ENCODE measurements around the gene PRICKLE2. TPM values are rescaled to one million over a fixed set of nuclear protein-coding genes. Genes with fewer than 3 reads are reported as not detected.
A peak's percentile ranks its signal among the peaks of the same experiment; 100 is the strongest.
"Not testable (repeated sequence)": the region's sequence is repeated elsewhere in the genome, so short reads cannot be mapped to it uniquely, and the experiment has no call there.

The PRICKLE2 gene
- total and polyA plus RNA-seq, 2 donors (not counting 1 experiment from before 2014, with no cell fraction given) = 14.1 to 29.4 TPM

GRCh38 chr3:64091501-64091900 is 133.8 kb downstream of the PRICKLE2 start:
- Histone ChIP-seq H4K20me1 (ENCODE audit: control insufficient read depth, extremely low read depth, insufficient read depth, low read length) (no peaks in the 10 kb centered on the region), H3K4me1 (ENCODE audit: control insufficient read depth, extremely low read depth, insufficient read depth, low read length) (no peaks in the 10 kb centered on the region), H3K27me3 (ENCODE audit: control insufficient read depth, insufficient read depth, low read length) (no peaks in the 10 kb centered on the region), H3K36me3 (ENCODE audit: control insufficient read depth, insufficient read depth, low read length) (no peaks in the 10 kb centered on the region), H3K4me3 (replicated peaks in 1 of 4; ENCODE audit: control extremely low read depth in 1 of 4, insufficient read depth in 1 of 4, low read depth in 3 of 4, low read length in 4 of 4) (no peak overlapping the region), H3K9me3 (ENCODE audit: control insufficient read depth, insufficient read depth, low read depth, low read length) (no peaks in the 10 kb centered on the region), H3K79me2 (ENCODE audit: control insufficient read depth, insufficient read depth, low read length) (no peaks in the 10 kb centered on the region), H3K27ac (ENCODE audit: insufficient read depth, low read length) (no peak overlapping the region), H3K4me2 (ENCODE audit: extremely low read depth, insufficient read depth, low read length) (no peak overlapping the region), H3K9ac (ENCODE audit: insufficient read depth, low read length) (no peak overlapping the region), H2AFZ (ENCODE audit: low read length) (no peak overlapping the region)
- no peak for DNase-seq (ENCODE audit: low read depth in 2 of 2)
- TF ChIP-seq EZH2 (IDR thresholded peaks at IDR 0.05; ENCODE audit: low read length, missing control alignments) = no peak
- no peak for TF ChIP-seq CTCF (conservative IDR thresholded peaks at IDR 0.05 in 1 of 2, IDR thresholded peaks at IDR 0.05 in 1 of 2; ENCODE audit: low read depth in 1 of 2, low read length in 2 of 2)

- not testable (repeated sequence) for H3K27me3 ChIP-seq (ENCODE audit: control insufficient read depth, insufficient read depth, low read length); H3K4me2 ChIP-seq (ENCODE audit: extremely low read depth, insufficient read depth, low read length); H3K9me3 ChIP-seq (ENCODE audit: control insufficient read depth, insufficient read depth, low read depth, low read length); H4K20me1 ChIP-seq (ENCODE audit: control insufficient read depth, extremely low read depth, insufficient read depth, low read length); H3K9ac ChIP-seq (ENCODE audit: insufficient read depth, low read length); H2AFZ ChIP-seq (ENCODE audit: low read length); H3K4me3 ChIP-seq (replicated peaks in 1 of 4; ENCODE audit: control extremely low read depth in 1 of 4, insufficient read depth in 1 of 4, low read depth in 3 of 4, low read length in 4 of 4); H3K4me1 ChIP-seq (ENCODE audit: control insufficient read depth, extremely low read depth, insufficient read depth, low read length); H3K27ac ChIP-seq (ENCODE audit: insufficient read depth, low read length); H3K79me2 ChIP-seq (ENCODE audit: control insufficient read depth, insufficient read depth, low read length); H3K36me3 ChIP-seq (ENCODE audit: control insufficient read depth, insufficient read depth, low read length)
- DNase-seq (ENCODE audit: low read depth in 2 of 2) = peak in 1 of 2 donors; percentile 27
Observed at GRCh38 chr3:64089386-64089785, 135.9 kb downstream of the PRICKLE2 start.

DNA sequence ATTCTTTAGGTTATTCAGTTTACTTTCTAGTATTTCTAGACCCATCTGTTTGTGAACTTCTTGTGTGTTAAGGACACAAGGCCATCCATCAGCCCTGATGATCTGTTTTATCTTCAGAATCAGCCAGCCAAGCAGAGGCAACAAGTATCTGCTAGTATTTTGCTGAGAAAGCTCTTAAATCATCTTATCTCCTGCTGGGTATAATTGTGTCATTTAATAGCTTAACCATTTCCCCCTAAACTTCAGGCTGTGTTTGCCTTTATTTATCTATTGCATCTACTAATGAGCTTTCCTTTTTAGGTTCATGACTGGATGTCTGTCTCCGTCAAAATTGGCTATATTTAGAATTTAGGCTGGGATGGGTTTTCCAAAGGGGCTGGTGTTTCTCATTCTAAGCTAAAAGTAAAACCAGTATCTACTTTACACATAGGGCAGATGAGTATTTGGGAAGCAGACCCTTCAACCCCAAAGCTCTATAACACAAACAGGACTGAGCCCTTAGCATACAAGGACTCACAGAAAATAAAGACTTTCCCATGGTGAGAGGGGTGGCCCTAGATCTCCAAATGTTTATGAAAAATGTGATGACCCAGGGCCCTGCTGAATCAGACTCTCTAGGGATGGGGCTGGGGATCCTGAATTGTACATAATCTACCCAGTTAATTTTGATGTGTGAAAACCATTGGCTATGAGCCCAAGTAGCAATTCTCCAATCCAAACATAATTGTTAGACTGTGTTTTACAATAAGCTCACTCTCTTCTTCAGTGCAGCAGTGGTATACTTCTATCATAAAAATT is 136.7 kb downstream of the PRICKLE2 start:
- no peak overlapping the region for H3K4me3 ChIP-seq (replicated peaks in 1 of 4; ENCODE audit: control extremely low read depth in 1 of 4, insufficient read depth in 1 of 4, low read depth in 3 of 4, low read length in 4 of 4)
- H3K4me1 ChIP-seq (ENCODE audit: control insufficient read depth, extremely low read depth, insufficient read depth, low read length) = no peaks in the 10 kb centered on the region
- no peak for TF ChIP-seq EZH2 (IDR thresholded peaks at IDR 0.05; ENCODE audit: low read length, missing control alignments)
- no peak for TF ChIP-seq CTCF (conservative IDR thresholded peaks at IDR 0.05 in 1 of 2, IDR thresholded peaks at IDR 0.05 in 1 of 2; ENCODE audit: low read depth in 1 of 2, low read length in 2 of 2)
- H3K27ac ChIP-seq (ENCODE audit: insufficient read depth, low read length) = no peak overlapping the region
- H2AFZ ChIP-seq (ENCODE audit: low read length) = no peak overlapping the region
- H3K79me2 ChIP-seq (ENCODE audit: control insufficient read depth, insufficient read depth, low read length) = no peaks in the 10 kb centered on the region
- H3K9me3 ChIP-seq (ENCODE audit: control insufficient read depth, insufficient read depth, low read depth, low read length) = no peaks in the 10 kb centered on the region
- no peak for DNase-seq (ENCODE audit: low read depth in 2 of 2)
- no peak overlapping the region for H3K4me2 ChIP-seq (ENCODE audit: extremely low read depth, insufficient read depth, low read length)
- no peaks in the 10 kb centered on the region for H4K20me1 ChIP-seq (ENCODE audit: control insufficient read depth, extremely low read depth, insufficient read depth, low read length)
- no peaks in the 10 kb centered on the region for H3K36me3 ChIP-seq (ENCODE audit: control insufficient read depth, insufficient read depth, low read length)
- no peak overlapping the region for H3K9ac ChIP-seq (ENCODE audit: insufficient read depth, low read length)
- H3K27me3 ChIP-seq (ENCODE audit: control insufficient read depth, insufficient read depth, low read length) = no peaks in the 10 kb centered on the region
